Right lobe of liver (tissue), 4 donors: Measurements from ENCODE around the gene CRPPA.

ENCODE experiments used
- POLR2A ChIP-seq: fragments of 450-650 bp; IDR thresholded peaks from one replicate; pipeline ENCODE4 v1.6.1; 2017; ENCODE audit warnings: antibody characterized with exemption, mild to moderate bottlenecking
- TF ChIP-seq, protein P1 (sequence below), 4 donors: fragments of 200-600 bp in 3 of 4; fragments of 450-650 bp in 1 of 4; IDR thresholded peaks; one replicate each; pipeline versions ENCODE4 v1.5.1 to v1.8.0; 2016 to 2022; ENCODE audit warnings: antibody characterized with exemption in 4 of 4, mild to moderate bottlenecking in 2 of 4
- donor health status: DM: no; HTN: no; CAD: no.
- donor health status: DM: no; HTN: no; CAD: no.
- donor health status: DM: no; HTN: yes; CAD: no.

DNA sequence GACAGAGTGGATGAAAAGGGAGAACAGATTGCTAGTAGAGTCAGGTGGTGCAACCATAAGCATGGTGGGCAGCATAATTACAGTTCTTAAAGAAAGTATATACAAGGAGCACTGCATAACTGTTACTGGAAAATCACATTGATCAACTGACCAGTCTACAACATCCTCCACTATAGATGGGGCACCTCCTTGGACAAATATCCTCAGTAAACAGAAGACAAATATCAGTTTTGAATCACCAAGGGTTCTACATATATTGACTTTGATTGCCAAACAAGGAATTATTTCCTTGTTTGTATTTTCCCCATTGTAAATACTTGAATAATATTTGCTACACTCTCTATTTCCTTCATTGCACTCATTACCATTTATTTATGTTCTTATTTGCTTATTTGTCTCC is 17.6 kb upstream of the CRPPA start:
- TF ChIP-seq, protein P1, sequence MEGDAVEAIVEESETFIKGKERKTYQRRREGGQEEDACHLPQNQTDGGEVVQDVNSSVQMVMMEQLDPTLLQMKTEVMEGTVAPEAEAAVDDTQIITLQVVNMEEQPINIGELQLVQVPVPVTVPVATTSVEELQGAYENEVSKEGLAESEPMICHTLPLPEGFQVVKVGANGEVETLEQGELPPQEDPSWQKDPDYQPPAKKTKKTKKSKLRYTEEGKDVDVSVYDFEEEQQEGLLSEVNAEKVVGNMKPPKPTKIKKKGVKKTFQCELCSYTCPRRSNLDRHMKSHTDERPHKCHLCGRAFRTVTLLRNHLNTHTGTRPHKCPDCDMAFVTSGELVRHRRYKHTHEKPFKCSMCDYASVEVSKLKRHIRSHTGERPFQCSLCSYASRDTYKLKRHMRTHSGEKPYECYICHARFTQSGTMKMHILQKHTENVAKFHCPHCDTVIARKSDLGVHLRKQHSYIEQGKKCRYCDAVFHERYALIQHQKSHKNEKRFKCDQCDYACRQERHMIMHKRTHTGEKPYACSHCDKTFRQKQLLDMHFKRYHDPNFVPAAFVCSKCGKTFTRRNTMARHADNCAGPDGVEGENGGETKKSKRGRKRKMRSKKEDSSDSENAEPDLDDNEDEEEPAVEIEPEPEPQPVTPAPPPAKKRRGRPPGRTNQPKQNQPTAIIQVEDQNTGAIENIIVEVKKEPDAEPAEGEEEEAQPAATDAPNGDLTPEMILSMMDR (IDR thresholded peaks at IDR 0.05), result no peak
- TF ChIP-seq POLR2A, result no peak
